Measurements from ENCODE around the gene VAV3.

- TF ChIP-seq CTCF (IDR thresholded peaks at IDR 0.05) = no peak
- TF ChIP-seq POLR2A (IDR thresholded peaks at IDR 0.05) = no peak
- TF ChIP-seq POLR2AphosphoS5 (IDR thresholded peaks at IDR 0.05) = no peak
- no peak for TF ChIP-seq EP300 (IDR thresholded peaks at IDR 0.05)
Observed at GRCh38 chr1:108011295-108011694, 46.3 kb upstream of the VAV3 start.
